Measurements from ENCODE around the gene DCUN1D2.

DCUN1D2 gene

DNA sequence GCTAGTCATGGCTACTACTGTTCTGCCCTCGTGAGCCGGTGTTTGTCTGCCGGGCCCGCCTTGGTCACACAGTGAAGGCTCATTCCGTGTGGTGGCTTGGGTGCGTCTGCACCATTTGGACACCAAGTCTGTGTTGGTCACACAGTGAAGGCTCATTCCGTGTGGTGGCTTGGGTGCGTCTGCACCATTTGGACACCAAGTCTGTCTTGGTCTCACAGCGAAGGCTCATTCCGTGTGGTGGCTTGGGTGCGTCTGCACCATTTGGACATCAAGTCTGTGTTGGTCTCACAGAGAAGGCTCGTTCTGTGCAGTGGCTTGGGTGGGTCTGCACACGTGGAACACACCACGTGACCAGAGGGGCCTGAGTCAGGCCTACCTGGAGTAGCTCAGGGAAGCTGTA is 29.0 kb upstream of the DCUN1D2 start:
- DNase-seq (ENCODE audit: low read depth in 2 of 2), result no peak

DNA sequence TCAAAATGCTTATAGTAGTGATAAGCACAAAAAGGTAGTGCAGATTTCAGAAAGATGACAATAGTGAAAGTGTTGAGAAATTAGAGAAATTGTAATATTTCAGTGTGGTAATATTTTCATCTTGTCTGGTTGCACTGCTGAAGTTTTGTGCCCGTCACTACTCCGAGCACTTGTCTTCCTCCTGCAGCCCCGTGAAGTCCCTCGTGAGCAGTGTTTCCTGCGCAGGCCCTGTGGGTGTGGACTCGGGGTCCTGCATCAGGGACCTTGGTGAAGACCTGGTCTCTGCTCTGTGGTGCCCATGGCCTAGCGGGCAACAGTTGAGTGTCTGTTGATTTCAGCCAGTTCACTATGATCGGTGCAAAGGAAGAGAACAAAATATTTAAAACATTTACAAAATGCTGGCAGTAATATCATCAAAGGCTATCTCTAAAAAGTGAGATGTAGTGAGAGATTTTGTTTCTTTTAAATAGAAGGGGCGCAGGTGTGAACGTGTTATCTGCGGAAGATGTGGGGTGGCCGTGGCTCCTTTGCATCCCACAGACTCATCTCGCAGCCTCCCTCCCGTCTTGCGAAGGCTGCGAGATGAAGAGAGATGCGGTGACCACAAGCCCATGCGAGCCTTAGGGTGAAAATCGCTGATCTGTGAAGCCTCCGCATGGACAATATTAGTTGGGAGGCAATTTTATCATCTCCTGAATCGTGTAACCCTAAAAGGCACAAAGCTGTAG is 27.7 kb upstream of the DCUN1D2 start:
- no peak for DNase-seq (ENCODE audit: low read depth in 2 of 2)

- no peak for DNase-seq (ENCODE audit: low read depth in 2 of 2)
Measured at GRCh38 chr13:113514847-113515246, 24.3 kb upstream of the DCUN1D2 start.

DNA sequence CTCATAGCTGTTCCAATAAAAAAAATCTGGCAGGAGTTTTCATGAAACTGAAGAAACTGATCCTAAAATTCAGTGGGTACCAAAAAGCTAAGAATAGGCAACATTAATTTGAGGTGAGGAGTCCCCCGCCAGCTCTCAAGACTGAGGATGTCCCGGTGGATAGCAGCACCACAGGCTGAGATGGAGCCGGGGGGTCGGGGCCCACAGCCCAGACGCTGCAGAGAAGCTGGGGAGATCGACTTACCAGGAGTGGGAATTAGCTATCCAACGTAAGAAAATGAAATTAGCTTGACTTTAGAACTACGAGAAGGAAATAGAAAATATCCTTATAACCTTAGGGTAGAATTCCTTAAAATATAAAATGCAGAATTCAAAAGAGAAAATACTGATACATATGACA is 23.2 kb upstream of the DCUN1D2 start:
- no peak for DNase-seq (ENCODE audit: low read depth in 2 of 2)

DNA sequence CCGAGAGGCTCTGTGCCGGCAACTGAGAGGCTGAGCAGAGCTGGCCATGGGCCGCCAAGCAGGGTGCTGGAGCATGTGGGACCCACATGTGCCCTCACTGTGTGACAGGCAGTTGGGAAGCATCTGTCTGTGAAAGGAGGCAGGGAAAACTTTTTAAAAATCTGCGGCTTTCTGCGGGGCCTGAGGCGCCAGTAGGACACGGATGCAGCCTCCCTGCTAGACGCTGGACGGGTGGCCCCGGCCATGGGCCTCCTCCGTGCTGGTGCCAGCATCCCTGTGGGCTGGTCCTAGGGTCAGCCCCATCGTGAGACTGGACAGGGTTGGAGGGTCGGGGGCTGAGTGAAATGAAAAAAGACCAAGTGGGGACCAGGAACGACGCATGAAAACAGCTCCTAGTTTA is 20.9 kb upstream of the DCUN1D2 start:
- DNase-seq (ENCODE audit: low read depth in 2 of 2), result no peak

DNA sequence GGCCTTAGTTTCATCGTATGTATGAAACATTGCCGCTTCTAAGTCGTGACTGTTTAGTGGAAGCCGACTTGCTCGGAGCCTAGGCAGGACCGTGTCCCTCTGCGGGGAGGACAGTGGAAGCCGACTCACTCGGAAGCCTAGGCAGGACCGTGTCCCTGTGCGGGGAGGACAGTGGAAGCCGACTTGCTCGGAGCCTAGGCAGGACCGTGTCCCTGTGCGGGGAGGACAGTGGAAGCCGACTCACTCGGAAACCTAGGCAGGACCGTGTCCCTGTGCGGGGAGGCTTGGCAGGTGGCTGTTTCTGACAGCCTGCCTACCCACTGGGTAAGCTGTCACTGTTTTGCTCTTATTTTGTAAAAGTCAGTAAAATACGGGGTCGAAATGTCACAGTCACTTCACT is 20.4 kb upstream of the DCUN1D2 start:
- no peak for DNase-seq (ENCODE audit: low read depth in 2 of 2)

- DNase-seq (ENCODE audit: low read depth in 2 of 2), result no peak
Measured at GRCh38 chr13:113509989-113510388, 19.5 kb upstream of the DCUN1D2 start.

DNA sequence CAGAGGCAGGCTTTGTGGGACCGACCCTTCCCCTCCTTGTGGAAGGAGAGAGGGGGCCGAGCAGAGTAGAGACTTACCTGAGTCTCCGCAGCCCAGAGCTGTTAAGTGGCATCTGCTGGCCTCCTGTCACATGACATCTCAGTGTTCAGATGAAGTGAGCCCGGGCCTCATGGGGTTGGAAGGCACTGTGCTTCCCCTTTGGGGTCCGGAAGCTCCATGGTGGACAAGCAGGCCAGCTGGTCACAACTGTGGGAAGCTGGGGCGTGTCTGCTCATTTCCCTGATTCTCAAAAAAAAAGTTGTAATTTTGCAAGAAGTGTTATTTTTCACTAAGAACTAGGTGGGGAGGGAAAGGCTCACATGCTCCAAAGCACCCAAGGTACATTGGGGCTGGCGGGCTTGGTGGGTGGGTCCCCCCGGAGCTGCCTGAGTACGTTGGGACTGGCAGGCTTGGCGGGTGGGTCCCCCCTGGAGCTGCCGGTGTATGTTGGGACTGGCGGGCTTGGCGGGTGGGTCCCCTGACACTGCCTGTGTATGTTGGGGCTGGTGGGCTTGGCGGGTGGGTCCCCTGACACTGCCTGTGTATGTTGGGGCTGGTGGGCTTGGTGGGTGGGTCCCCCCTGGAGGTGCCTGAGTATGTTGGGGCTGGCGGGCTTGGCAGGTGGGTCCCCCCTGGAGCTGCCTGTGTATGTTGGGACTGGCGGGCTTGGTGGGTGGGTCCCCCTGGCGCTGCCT is 18.2 kb upstream of the DCUN1D2 start:
- DNase-seq (ENCODE audit: low read depth in 2 of 2), result no peak

GRCh38 chr13:113507505-113508345 is 17.2 kb upstream of the DCUN1D2 start:
- DNase-seq (ENCODE audit: low read depth in 2 of 2), result no peak

- no peak for DNase-seq (ENCODE audit: low read depth in 2 of 2)
Measured at GRCh38 chr13:113506871-113507388, 16.4 kb upstream of the DCUN1D2 start.

GRCh38 chr13:113506025-113506685 is 15.6 kb upstream of the DCUN1D2 start:
- no peak for DNase-seq (ENCODE audit: low read depth in 2 of 2)

GRCh38 chr13:113502686-113503085 is 12.2 kb upstream of the DCUN1D2 start:
- no peak for DNase-seq (ENCODE audit: low read depth in 2 of 2)

DNA sequence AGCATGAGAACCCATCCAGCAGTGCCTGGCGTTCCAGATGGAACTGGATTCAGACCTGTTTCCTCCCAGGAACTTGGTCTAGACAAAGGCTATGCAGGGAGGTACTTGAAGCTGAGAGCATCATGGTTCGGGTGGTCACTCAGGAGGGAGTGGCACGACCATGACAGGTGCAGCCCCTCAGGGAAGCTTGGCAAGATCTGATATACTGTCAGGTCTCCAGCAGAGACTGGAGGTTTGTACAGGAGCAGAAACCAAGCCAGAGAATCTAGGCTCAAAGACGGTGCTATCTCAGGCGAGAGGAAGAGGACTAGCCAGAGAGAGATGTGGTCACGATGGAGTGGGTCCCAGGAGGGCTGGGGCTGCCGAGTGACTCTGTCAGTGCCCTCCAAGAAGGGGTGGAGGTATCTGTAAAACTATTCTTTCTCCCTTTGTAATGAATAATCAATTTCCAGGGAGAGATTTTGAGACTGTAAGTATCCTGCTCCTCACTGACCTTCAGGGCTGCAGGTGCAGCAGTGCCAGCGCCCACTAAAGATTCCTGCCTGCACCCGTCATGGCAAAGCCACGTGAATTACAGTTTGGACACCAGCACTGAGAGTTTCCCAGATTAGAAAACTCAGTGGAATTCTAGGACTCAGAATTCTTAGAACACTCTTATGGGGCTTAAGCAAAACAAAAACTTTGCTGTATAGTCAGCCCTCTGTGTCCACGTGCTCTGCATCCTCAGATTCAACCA is 10.2 kb upstream of the DCUN1D2 start:
- DNase-seq (ENCODE audit: low read depth in 2 of 2), result no peak

DNA sequence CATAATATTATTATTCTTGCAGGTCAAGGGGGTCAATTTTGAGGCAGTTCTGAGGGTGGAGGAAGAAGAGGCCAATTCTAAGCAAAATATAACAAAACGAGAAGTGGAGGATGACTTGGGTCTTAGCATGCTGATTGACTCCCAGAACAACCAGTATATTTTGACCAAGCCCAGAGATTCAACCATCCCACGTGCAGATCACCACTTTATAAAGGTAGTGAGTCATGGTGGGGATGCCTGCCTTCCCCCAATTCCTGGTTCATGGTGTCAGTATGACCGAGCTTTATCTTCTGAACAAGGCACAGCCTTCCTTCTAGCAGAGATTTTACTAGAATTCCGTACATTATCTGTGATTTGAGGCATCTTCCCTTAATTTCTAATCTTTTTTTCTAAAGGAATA is 9.4 kb upstream of the DCUN1D2 start:
- DNase-seq (ENCODE audit: low read depth in 2 of 2), result no peak

DNA sequence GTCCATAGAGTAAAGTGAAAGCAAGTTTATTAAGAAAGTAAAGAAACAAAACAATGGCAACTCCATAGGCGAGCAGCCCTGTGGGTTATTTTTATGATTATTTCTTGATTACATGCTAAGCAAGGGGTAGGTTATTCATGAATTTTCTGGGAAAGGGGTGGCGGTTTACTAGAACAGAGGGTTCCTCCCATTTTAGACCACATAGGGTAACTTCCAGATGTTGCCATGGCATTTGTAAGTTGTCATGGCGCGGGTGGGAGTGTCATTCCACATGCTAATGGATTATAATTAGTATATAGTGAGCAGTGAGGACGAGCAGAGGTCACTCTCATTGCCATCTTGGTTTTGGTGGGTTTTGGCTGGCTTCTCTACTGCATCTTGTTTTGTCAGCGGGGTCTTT is 8.4 kb upstream of the DCUN1D2 start:
- DNase-seq (ENCODE audit: low read depth in 2 of 2), result no peak

DNA sequence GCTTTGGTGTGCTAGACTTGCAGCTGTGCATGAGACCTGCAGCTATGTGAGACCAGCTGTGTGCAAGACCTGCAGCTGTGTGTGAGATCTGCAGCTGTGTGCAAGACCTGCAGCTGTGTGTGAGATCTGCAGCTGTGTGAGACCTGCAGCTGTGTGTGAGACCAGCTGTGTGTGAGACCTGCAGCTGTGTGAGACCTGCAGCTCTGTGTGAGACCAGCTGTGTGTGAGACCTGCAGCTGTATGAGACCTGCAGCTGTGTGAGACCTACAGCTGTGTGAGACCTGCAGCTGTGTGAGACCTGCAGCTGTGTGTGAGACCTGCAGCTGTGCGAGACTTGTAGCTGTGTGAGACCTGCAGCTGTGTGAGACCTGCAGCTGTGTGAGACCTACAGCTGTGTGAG is 6.7 kb upstream of the DCUN1D2 start:
- no peak for DNase-seq (ENCODE audit: low read depth in 2 of 2)

GRCh38 chr13:113495494-113496210 is 5.1 kb upstream of the DCUN1D2 start:
- DNase-seq (ENCODE audit: low read depth in 2 of 2), result no peak

GRCh38 chr13:113493315-113493951 is 2.9 kb upstream of the DCUN1D2 start:
- DNase-seq (ENCODE audit: low read depth in 2 of 2), result no peak

GRCh38 chr13:113491982-113492381 is 1.5 kb upstream of the DCUN1D2 start:
- DNase-seq (ENCODE audit: low read depth in 2 of 2), result no peak

- DNase-seq (ENCODE audit: low read depth in 2 of 2), result no peak
Measured at GRCh38 chr13:113491418-113491883, 940 bp upstream of the DCUN1D2 start.
